HG03354 (cell line): ENCODE data around the gene P2RY13.

Experiments used
- ATAC-seq: cut with Tn5 transposase; IDR thresholded peaks from one replicate; pipeline ENCODE4 v1.9.1; 2021; ENCODE audit warnings: mild to moderate bottlenecking; ENCODE audit not compliant: unreplicated experiment, poor library complexity, severe bottlenecking

The P2RY13 gene

GRCh38 chr3:151322511-151322910, 6.8 kb downstream of the P2RY13 start:
- no peak for ATAC-seq

GRCh38 chr3:151321526-151321925, 7.8 kb downstream of the P2RY13 start:
- ATAC-seq: no peak

- ATAC-seq: no peak
Observed at GRCh38 chr3:151320131-151320530, 9.2 kb downstream of the P2RY13 start.

GRCh38 chr3:151319628-151320027, 9.7 kb downstream of the P2RY13 start:
- ATAC-seq: no peak

DNA sequence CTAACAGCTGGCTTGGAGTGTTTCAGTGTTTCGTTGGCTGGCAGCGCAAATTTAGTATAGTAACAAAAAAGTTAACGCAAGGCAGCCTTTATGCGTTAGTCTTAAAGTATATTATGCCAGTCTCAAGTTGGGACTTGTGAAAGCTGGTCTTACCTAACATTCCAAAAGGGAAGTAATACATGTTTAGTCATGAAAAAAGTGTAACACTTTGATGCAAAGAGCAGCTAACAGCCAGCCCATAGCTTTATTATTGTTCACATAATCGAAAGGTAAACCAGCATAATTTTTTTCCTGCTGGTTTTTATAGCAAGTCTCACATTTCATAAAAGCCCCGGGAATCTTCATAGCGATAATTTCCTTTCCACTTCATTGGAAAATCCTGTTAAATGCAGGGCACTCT, 10.4 kb downstream of the P2RY13 start:
- ATAC-seq: no peak

- no peak for ATAC-seq
Observed at GRCh38 chr3:151318313-151318712, 11.0 kb downstream of the P2RY13 start.

DNA sequence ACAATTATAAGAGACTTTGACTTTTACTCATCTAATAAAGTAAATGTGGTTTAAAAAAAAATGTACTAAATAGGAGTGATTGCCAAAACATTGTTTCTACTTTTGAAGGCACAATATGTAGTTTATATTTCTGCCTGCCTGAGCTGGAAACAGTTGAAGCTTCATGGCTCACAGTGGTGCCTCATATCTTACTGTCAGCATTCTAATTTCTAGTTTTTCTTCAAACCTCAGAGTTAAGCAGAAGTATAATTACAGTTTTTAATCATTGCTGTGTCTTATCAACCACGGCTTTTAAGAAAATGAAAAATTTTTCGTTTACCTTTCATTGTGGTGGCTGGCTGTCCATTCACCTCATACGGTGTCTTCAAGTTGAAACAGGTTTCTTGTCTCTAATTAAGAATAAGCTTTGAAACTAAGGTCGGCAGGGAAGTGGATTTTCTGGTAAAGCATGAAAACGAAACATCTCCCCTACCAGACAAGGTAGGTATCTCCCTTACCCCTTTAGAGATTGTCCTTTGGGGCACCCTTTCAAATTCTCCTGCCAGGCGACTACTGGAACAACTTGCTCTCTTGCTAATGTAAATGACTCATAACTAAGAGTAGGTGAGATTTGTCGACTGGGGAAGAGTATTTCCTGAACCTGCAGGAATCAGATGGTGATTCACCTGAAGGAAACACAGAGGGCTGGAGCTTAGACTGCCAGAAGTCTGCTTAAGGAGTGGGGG, 12.9 kb downstream of the P2RY13 start, which contains the start of gene GPR87:
Gene GPR87, minus strand, starts transcription at position 554 of the 725 bp plus-strand sequence. CDS start 16,720 bp downstream, outside the sequence.
- ATAC-seq: peak; percentile 50

GRCh38 chr3:151315846-151316245, 13.5 kb downstream of the P2RY13 start:
- no peak for ATAC-seq

GRCh38 chr3:151315136-151315535, 14.2 kb downstream of the P2RY13 start:
- ATAC-seq: no peak

- ATAC-seq: no peak
Observed at GRCh38 chr3:151314593-151314992, 14.8 kb downstream of the P2RY13 start.

- no peak for ATAC-seq
Observed at GRCh38 chr3:151314137-151314536, 15.2 kb downstream of the P2RY13 start.

DNA sequence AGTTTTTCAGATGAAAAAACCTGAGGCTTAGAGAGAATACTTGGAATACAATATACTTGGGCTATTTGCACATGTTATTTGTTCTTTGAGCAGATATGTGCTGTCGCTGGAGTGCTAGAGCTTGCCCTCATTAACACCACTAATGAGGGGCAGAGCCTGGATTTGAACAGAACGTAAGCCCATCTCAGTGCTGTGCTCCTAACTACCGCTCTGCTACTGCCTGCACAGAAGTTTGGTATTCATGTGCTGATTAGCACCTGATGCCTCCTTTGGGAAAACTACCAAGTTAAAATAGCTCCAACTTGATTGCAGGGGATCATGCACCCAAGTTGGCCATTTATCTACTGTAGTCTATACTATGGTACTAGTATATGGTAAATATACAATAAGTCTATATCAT, 16.4 kb downstream of the P2RY13 start:
- no peak for ATAC-seq

DNA sequence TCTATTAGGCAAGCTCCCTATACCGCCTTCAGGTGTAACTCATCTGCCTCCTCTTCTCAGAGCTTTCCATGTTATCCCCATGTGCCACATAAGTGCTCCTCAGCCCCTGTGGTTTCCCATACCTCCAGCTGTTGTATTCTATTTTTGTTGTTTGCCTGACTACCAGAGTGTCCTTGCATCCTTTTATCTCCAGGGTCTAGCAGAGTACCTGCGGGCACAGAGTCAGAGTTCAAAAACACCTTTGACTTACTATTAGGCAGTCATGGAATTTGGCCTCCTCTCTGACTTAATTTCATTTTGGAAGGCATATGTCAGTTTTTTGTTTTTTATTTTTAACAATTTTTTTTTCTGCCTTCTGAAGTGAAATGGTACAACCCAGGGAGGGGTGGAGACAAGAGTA, 19.8 kb downstream of the P2RY13 start:
- ATAC-seq: no peak

DNA sequence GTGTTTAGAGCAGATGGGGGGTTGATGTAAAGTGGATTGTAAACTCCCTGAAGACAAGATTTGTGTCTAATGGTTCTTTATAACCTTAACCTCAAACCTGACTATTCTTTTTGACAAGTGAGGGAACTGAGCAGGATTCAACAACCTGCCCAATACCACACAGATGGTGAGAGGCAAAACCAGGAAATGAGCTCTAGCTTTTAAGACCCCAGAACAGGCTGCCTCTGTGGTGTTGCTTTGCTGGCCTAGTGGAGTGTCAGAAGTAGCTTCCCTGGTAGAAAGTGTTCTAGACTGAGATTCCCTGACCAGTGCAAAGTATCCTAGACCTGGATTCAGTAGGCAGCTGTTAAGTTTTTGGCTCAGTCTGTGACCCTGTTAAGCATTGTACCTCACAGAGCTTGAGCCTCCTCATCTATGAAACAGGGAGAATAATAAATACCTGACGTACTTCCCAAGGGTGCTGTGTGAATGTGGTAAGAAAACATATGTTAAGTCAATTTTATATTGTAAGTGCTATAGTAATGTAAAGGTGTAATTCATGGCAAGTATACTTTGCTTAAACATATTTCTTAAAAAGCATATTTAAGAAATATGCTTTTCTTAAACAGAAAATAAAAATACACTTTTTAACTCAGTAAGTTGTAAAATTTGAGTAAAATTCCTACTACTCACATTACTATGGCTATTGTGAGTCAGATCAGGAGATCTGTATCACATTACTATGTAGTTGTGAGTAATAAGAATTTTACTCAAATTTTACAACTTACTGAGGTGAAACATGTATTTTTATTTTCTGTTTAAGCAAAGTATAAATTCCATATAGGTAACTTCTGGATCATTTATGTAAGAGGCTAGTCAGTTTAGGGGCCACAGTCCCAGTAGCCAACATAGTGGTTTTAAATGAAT, 21.5 kb downstream of the P2RY13 start:
- ATAC-seq: no peak

- ATAC-seq: no peak
Observed at GRCh38 chr3:151307131-151307530, 22.2 kb downstream of the P2RY13 start.

GRCh38 chr3:151306168-151306810, 23.1 kb downstream of the P2RY13 start:
- no peak for ATAC-seq

GRCh38 chr3:151305775-151306151, 23.6 kb downstream of the P2RY13 start:
- no peak for ATAC-seq

DNA sequence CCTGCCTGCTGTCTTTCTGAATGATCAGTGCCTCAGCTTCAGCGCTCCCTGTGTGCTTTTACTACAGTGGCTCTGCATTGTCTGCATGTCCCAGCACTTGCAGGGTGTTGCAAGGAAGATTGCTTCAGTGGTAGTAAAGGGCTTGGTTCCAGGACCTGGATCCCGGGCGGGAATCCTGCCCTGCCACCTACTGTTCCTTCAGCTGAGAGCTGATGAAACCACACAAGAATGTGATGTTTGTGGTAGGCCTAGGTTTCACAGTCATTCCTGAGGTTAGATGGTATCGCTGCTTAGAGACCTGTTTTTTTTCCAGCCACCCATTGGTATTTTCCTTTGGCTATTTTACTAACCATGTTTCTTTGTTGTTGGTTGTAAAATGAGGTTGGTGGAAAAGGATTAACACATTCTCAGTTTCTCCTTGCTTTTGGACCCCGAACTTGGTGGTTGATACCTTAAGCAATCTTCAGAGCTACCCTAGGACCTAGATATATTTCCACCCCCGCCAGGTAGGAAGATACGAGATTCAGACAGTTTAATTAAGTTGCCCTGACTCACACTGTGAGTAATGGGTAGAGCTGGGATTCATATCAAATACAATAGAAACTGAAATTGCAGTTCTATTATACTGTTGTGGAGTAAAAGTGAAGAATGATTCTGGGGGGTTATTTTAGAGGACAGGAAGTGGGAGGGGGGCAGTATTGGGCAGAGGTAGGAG, 24.1 kb downstream of the P2RY13 start:
- no peak for ATAC-seq

GRCh38 chr3:151303751-151304150, 25.6 kb downstream of the P2RY13 start:
- no peak for ATAC-seq

GRCh38 chr3:151301787-151302186, 27.6 kb downstream of the P2RY13 start:
- ATAC-seq: no peak
